GM12891 (cell line): ENCODE measurements around the gene PAX8.

Source experiments
- POLR2A ChIP-seq: IDR thresholded peaks from 2 replicates; pipeline ENCODE4 v1.6.1; 2011; ENCODE audit warnings: low read depth, low read length, control low read depth
- POU2F2 ChIP-seq: IDR thresholded peaks from 2 replicates; pipeline ENCODE4 v1.6.1; 2011; ENCODE audit warnings: low read depth, mild to moderate bottlenecking, control low read depth, low read length, moderate library complexity
- TAF1 ChIP-seq: IDR thresholded peaks from 2 replicates; pipeline ENCODE4 v1.6.1; 2011; ENCODE audit warnings: low read depth, low read length, control low read depth

DNA sequence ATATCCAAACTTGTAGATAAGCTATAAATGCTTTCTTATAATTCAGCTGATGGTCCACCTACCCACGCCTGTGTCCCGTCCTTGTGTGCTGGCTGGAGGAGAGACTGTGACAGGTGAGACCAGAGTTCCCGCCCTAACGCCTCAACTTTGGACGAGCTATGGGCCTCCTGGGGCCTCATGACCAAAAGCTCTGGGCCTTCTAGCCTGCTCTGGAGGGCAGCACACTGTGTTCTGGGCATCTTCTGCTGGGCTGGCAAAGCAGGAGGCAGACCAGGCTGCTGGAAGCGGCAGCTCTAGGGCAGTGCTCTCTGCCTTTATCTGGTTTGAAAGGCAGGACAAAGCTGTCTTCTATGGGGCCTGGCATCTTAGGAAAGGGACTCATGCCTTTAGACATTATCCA is 26.0 kb upstream of the PAX8 start:
- TF ChIP-seq POU2F2 (no peak), POLR2A (no peak), TAF1 (no peak)
